ENCODE data around the gene TRAF4.
A peak's percentile ranks its signal among the peaks of the same experiment; 100 is the strongest.
"Not testable (repeated sequence)": the region's sequence is repeated elsewhere in the genome, so short reads cannot be mapped to it uniquely, and the experiment has no call there.

The TRAF4 gene

GRCh38 chr17:28734712-28735241 lies 9.0 kb upstream of the TRAF4 start:
- no peak for DNase-seq

- DNase-seq: no peak
Observed at GRCh38 chr17:28735242-28735722, 8.5 kb upstream of the TRAF4 start.

GRCh38 chr17:28735913-28736769 lies 7.7 kb upstream of the TRAF4 start:
- DNase-seq: not testable (repeated sequence)

- no peak for DNase-seq
Observed at GRCh38 chr17:28737316-28737715, 6.5 kb upstream of the TRAF4 start.

- no peak for DNase-seq
Observed at GRCh38 chr17:28737770-28738679, 5.8 kb upstream of the TRAF4 start.

GRCh38 chr17:28738680-28739384 lies 5.0 kb upstream of the TRAF4 start:
- no peak for DNase-seq

- DNase-seq: no peak
Observed at GRCh38 chr17:28740406-28741357, 3.1 kb upstream of the TRAF4 start.

GRCh38 chr17:28741358-28742349 lies 2.2 kb upstream of the TRAF4 start:
- DNase-seq: no peak

GRCh38 chr17:28744104-28744971 lies 527 bp downstream of the TRAF4 start:
- DNase-seq: peak; percentile 34

GRCh38 chr17:28744972-28745785 lies 1.4 kb downstream of the TRAF4 start:
- no peak for DNase-seq

GRCh38 chr17:28745786-28746411 lies 2.1 kb downstream of the TRAF4 start:
- DNase-seq: no peak

GRCh38 chr17:28746611-28747050 lies 2.8 kb downstream of the TRAF4 start:
- peak; percentile 15 for DNase-seq

GRCh38 chr17:28747051-28747691 lies 3.4 kb downstream of the TRAF4 start:
- no peak for DNase-seq

- DNase-seq: no peak
Observed at GRCh38 chr17:28747801-28748750, 4.3 kb downstream of the TRAF4 start.

GRCh38 chr17:28748852-28749515 lies 5.2 kb downstream of the TRAF4 start:
- no peak for DNase-seq

Data from NCI-H446 treated with DMSO at 0.1 percent for 48 hours (cell line).